Parathyroid adenoma (tissue), 2 donors: ENCODE measurements around the gene FANCI.
"Not testable (repeated sequence)": the region's sequence is repeated elsewhere in the genome, so short reads cannot be mapped to it uniquely, and the experiment has no call there.

Experiments
- H2AFZ ChIP-seq: fragments of 300-600 bp; sonication (generic); one replicate; pipeline ENCODE4 v1.7.0; 2017; ENCODE audit warnings: antibody characterized with exemption, mild to moderate bottlenecking
- H3K27ac ChIP-seq: fragments of 300-600 bp; sonication (generic); one replicate; pipeline ENCODE4 v1.7.0; 2017
- H3K27me3 ChIP-seq: fragments of 300-600 bp; sonication (generic); one replicate; pipeline ENCODE4 v1.7.0; 2017; ENCODE audit warnings: low read length; ENCODE audit not compliant: control insufficient read depth, insufficient read depth
- H3K36me3 ChIP-seq: fragments of 300-600 bp; sonication (generic); one replicate; pipeline ENCODE4 v1.7.0; 2017; ENCODE audit warnings: low read length; ENCODE audit not compliant: control insufficient read depth, insufficient read depth
- H3K4me1 ChIP-seq: fragments of 300-600 bp; sonication (generic); one replicate; pipeline ENCODE4 v1.7.0; 2017; ENCODE audit warnings: control low read depth
- H3K4me2 ChIP-seq: fragments of 300-600 bp; sonication (generic); one replicate; pipeline ENCODE4 v1.7.0; 2017; ENCODE audit warnings: low read length
- H3K4me3 ChIP-seq: fragments of 300-600 bp; sonication (generic); one replicate; pipeline ENCODE4 v1.7.0; 2017; ENCODE audit warnings: low read depth, low read length
- H3K79me2 ChIP-seq: fragments of 300-600 bp; sonication (generic); one replicate; pipeline ENCODE4 v1.7.0; 2017; ENCODE audit warnings: control low read depth
- H3K9ac ChIP-seq: fragments of 300-600 bp; sonication (generic); one replicate; pipeline ENCODE4 v1.7.0; 2017; ENCODE audit warnings: mild to moderate bottlenecking
- H3K9me3 ChIP-seq: fragments of 300-600 bp; sonication (generic); one replicate; pipeline ENCODE4 v1.7.0; 2017; ENCODE audit warnings: low read length; ENCODE audit not compliant: control insufficient read depth
- TF ChIP-seq, protein P1 (sequence below): fragments of 300-600 bp; sonication (generic); IDR thresholded peaks from one replicate; pipeline ENCODE4 v1.7.0; 2017; ENCODE audit warnings: antibody characterized with exemption, mild to moderate bottlenecking
- donor health status: primary hyperparathyroidism.

Gene FANCI

DNA sequence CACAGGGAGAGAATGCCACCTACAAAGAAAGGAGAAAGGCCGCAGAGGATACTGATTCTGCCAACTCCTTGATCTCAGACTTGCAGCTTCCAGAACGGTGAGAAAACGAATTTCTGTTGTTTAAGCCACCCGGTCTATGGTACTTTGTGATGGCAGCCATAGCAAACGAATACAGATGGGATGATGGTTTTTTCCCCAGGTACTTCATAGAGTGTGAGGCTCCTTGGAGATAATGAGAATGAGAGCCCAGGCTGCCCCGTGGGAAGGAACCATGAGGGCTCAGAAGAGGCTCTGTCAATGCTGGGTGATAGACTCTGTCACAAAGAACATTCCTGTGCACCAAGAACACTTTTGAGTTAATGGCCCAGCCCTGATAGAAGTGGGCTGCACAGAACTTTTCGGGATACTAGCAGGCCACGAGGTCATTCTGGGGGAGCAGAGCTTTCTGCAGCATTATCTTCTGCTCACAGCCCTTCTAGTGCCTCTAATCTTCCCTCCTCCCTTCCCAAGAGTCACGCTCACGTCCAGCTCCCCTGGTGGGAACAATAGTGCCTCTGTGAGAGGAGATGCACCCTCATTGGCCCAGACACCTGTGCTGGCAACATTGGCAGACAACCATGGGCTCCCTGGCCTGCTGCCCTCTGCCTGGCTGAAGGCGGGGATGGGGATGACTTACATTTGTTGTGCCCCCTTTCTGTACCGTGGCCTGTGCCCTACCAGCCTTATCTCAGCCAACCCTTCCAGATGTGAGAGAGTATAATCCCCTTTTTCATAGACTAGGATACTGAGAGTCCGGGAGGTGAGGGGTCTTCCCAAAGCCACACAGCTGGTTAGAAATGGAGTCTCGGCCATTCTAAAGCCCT, 17.2 kb upstream of the FANCI start:
- Histone ChIP-seq H3K36me3 (no peaks in the 10 kb centered on the region), H3K4me2 (no peak overlapping the region)
- TF ChIP-seq, protein P1, sequence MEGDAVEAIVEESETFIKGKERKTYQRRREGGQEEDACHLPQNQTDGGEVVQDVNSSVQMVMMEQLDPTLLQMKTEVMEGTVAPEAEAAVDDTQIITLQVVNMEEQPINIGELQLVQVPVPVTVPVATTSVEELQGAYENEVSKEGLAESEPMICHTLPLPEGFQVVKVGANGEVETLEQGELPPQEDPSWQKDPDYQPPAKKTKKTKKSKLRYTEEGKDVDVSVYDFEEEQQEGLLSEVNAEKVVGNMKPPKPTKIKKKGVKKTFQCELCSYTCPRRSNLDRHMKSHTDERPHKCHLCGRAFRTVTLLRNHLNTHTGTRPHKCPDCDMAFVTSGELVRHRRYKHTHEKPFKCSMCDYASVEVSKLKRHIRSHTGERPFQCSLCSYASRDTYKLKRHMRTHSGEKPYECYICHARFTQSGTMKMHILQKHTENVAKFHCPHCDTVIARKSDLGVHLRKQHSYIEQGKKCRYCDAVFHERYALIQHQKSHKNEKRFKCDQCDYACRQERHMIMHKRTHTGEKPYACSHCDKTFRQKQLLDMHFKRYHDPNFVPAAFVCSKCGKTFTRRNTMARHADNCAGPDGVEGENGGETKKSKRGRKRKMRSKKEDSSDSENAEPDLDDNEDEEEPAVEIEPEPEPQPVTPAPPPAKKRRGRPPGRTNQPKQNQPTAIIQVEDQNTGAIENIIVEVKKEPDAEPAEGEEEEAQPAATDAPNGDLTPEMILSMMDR = no peak

DNA sequence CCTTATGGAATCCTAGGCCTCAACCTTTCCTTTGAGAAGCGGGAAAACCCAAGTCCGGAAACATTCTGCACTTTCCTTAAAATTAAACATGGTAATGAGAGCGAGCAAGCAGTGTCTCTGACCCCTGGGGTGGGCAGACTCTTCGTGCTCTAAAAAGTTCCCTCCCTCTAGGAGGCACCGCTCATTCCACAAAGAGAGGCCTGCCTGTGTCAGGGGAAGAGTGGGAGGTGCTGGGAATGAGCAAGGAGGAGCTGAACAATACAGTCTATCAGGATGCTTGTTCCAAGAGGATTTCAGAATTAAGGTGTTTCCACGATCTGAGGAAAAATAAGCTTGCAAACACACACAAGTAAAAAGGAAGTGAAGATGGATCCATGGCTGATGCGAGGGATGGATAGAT, 16.4 kb upstream of the FANCI start:
- Histone ChIP-seq H3K27me3 (no peaks in the 10 kb centered on the region), H3K4me3 (no peak overlapping the region), H3K36me3 (no peaks in the 10 kb centered on the region), H3K27ac (no peak overlapping the region), H3K9ac (no peak overlapping the region), H3K4me1 (no peaks in the 10 kb centered on the region), H3K9me3 (no peaks in the 10 kb centered on the region), H3K4me2 (no peak overlapping the region), H3K79me2 (no peaks in the 10 kb centered on the region), H2AFZ (no peak overlapping the region)
- TF ChIP-seq, protein P1 = no peak

More for the DNA sequence above, 17.2 kb upstream of the FANCI start:
- Histone ChIP-seq H3K9ac (no peak overlapping the region), H3K79me2 (no peaks in the 10 kb centered on the region), H3K27me3 (no peaks in the 10 kb centered on the region), H2AFZ (no peak overlapping the region), H3K4me3 (no peak overlapping the region), H3K4me1 (no peaks in the 10 kb centered on the region), H3K9me3 (no peaks in the 10 kb centered on the region), H3K27ac (no peak overlapping the region)

DNA sequence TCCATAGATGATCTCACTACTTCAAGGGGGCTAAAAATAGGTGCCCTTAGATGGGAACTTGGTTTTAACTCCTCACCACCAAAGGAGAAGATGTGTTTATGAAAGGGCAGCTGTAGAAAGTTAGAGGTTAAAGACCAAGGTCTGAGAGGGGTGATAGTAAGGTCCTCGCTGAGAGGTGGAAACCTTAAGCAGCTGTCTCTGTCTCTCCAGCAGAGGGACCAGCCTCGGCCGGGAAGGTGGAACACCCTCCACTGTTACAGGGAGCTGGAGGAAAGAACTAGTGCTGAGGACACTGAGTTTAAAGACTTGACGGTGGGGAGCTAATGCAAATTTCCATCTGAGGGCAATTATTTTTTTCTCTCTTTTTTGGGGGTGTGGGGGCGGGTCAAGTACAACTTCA, 13.5 kb upstream of the FANCI start:
- Histone ChIP-seq H3K27me3 (no peaks in the 10 kb centered on the region), H2AFZ (no peak overlapping the region), H3K9me3 (no peaks in the 10 kb centered on the region), H3K4me2 (no peak overlapping the region), H3K79me2 (no peaks in the 10 kb centered on the region), H3K9ac (no peak overlapping the region), H3K36me3 (no peaks in the 10 kb centered on the region), H3K4me1 (no peaks in the 10 kb centered on the region), H3K4me3 (no peak overlapping the region), H3K27ac (no peak overlapping the region)
- TF ChIP-seq, protein P1 = no peak

DNA sequence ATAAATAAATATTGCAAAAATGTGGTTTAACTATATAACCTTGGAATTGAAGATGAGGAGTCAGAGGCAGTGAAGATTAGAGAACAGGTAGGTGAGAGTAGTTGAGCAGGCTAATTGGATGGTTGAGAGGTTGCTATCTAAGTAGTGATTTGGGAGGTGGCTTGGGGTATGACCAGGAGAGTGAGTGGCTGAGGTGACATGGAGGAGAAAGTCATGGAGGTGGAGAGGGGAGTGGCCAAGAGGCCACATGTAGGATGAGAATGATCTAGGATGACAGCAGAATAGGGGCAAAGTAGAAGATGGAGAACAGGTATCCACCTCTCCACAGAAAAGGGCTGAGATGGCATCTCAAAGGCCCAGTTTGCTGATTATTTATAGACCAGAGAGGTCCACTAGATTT, 11.9 kb upstream of the FANCI start:
- TF ChIP-seq, protein P1 = no peak
- no peaks in the 10 kb centered on the region for H3K36me3 ChIP-seq
- no peak overlapping the region for H3K27ac ChIP-seq
- no peak overlapping the region for H3K9ac ChIP-seq
- no peaks in the 10 kb centered on the region for H3K4me1 ChIP-seq
- no peaks in the 10 kb centered on the region for H3K27me3 ChIP-seq
- H3K9me3 ChIP-seq = no peaks in the 10 kb centered on the region
- H3K4me2 ChIP-seq = no peak overlapping the region
- no peaks in the 10 kb centered on the region for H3K79me2 ChIP-seq
- H2AFZ ChIP-seq = no peak overlapping the region
- no peak overlapping the region for H3K4me3 ChIP-seq

DNA sequence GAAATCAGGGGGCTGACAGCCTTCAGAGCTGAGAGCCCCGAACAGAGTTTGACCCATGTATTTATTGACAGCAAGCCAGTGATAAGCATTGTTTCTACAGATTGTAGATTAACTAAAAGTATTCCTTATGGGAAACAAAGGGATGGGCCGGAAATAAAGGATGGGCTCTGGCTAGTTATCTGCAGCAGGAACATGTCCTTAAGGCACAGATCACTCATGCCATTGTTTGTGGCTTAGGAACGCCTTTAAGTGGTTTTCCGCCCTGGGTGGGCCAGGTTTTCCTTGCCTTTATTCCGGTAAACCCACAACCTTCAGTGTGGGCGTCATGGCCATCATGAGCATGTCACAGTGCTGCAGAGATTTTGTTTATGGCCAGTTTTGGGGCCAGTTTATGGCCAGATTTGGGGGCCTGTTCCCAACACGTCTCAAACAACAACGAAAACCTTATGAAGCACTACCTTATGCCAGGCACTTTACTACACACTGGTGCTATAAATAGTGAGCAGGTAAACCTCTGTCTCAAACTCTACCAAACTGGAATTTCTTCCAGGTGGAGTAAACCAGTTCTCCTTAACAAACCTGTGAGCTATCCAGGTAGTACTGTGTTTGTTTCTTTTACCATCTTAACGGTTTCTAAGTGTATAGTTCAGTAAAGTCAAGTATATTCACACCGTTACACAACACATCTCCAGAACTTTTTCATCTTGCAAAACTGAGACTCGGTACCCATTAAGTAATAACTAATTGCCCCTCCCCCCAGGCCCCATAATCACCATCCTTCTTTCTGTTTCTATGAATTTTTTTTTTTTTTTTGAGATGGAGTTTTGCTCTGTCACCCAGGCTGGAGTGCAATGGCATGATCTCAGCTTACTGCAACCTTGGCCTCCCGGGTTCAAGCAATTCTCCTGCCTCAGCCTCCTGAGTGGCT, 3.6 kb upstream of the FANCI start:
- H3K4me2 ChIP-seq, H2AFZ ChIP-seq, H3K36me3 ChIP-seq, H3K27ac ChIP-seq, H3K9ac ChIP-seq, H3K27me3 ChIP-seq, H3K79me2 ChIP-seq, H3K9me3 ChIP-seq, H3K4me3 ChIP-seq, H3K4me1 ChIP-seq: not testable (repeated sequence)
